Measurements from ENCODE around the gene SETD5. TPM values are rescaled to one million over a fixed set of nuclear protein-coding genes. Genes with fewer than 3 reads are reported as not detected.

Gene SETD5
- total RNA-seq, 2 experiments from 2014 or later: 118 to 128 TPM

DNA sequence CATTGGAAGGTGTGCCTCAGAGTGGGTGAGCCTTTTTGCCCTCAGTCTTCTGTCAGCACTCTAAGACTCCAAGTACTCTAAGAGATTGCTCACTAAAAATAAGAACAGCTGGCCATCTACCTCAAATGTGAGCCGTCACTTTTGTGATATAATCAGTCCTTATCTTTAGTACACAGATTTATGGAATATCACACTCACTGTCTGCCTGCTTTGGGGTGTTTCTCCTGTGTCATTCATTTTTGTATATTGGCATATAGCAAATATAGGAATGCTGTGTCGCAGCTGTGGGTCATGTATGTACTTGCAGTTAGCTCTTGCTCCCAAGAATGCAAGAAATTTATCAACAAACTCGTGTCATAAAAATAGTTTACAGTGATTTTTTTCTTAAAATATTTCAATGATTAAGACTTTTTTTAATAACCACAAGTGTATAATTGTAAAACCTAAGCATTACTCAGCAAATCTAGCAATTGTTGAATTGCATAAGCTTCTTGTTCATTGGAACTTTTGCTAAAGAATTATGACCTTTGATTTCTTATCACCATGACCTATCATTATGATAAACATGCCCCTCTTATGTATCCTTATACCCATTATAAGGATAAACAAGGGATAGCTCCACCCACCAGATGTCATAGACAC, 18.8 kb downstream of the SETD5 start:
- Mint-ChIP-seq H3K36me3 (ENCODE audit: low read depth) (peaks cover 22% of the 10 kb centered on the region), H3K4me1 (ENCODE audit: low read depth) (peaks cover 58% of the 10 kb centered on the region), H3K27ac (peak overlapping the region; percentile 19), H3K27me3 (no peaks in the 10 kb centered on the region), H3K4me3 (no peak overlapping the region), H3K9me3 (peaks cover 2% of the 10 kb centered on the region)
- ChIA-PET CTCF (interaction anchor here (0.8 to 1.9 kb wide), 6 partner anchors 9 to 87 kb away, joined by 3 to 7 read pairs (median 4); no protein-coding TSS in a partner anchor), POLR2A (interaction anchor here (1.6 to 2.3 kb wide), 3 partner anchors 14 to 55 kb away, joined by 3 to 20 read pairs (median 10); partner anchors contain the start of gene SETD5)
- TF ChIP-seq, protein P1, sequence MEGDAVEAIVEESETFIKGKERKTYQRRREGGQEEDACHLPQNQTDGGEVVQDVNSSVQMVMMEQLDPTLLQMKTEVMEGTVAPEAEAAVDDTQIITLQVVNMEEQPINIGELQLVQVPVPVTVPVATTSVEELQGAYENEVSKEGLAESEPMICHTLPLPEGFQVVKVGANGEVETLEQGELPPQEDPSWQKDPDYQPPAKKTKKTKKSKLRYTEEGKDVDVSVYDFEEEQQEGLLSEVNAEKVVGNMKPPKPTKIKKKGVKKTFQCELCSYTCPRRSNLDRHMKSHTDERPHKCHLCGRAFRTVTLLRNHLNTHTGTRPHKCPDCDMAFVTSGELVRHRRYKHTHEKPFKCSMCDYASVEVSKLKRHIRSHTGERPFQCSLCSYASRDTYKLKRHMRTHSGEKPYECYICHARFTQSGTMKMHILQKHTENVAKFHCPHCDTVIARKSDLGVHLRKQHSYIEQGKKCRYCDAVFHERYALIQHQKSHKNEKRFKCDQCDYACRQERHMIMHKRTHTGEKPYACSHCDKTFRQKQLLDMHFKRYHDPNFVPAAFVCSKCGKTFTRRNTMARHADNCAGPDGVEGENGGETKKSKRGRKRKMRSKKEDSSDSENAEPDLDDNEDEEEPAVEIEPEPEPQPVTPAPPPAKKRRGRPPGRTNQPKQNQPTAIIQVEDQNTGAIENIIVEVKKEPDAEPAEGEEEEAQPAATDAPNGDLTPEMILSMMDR (IDR thresholded peaks at IDR 0.05): no peak
- intact Hi-C loops (cut with micrococcal nuclease): no loop called here
- no peak for DNase-seq
- ATAC-seq: no peak

DNA sequence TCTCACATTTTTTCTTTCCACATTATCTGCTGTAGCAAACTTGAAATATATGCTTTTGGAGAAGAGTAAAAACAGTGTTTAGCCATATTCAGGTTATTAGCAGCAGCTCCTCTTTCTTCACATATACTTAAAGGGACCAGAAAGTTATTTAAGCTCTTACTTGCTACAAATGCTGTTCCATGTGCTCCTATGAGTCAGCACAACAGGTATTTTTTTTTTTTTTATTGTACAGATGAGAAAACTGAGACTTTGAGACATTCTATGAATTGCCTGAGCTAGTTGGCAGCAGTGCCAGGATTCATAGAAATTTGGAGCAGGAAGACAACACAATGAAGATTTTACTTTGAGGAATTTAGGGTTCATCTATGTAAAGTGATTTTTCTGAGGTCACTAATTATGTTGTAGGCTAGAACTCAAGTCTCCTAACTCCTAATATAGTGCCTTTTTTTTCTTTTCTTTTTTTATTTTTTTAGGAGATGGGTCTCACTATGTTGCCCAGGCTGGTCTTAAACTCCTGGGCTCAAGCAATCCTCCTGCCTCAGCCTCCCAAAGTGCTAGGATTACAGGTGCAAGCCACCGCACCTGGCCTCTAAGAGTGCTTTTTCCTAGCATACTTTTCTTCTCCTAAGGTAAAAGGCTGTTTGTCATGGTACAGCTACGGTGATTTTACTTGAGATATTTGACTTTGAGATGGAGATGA, 23.6 kb downstream of the SETD5 start:
- CTCF ChIA-PET: interaction anchor here (0.6 to 2.4 kb wide), 7 partner anchors 18 to 68 kb away, joined by 3 to 9 read pairs (median 3); partner anchors contain the start of genes SETD5 and THUMPD3
- intact Hi-C loops (cut with micrococcal nuclease): loop anchor here (10.0 kb wide), 1 partner anchor 66 kb away; no protein-coding TSS in a partner anchor

DNA sequence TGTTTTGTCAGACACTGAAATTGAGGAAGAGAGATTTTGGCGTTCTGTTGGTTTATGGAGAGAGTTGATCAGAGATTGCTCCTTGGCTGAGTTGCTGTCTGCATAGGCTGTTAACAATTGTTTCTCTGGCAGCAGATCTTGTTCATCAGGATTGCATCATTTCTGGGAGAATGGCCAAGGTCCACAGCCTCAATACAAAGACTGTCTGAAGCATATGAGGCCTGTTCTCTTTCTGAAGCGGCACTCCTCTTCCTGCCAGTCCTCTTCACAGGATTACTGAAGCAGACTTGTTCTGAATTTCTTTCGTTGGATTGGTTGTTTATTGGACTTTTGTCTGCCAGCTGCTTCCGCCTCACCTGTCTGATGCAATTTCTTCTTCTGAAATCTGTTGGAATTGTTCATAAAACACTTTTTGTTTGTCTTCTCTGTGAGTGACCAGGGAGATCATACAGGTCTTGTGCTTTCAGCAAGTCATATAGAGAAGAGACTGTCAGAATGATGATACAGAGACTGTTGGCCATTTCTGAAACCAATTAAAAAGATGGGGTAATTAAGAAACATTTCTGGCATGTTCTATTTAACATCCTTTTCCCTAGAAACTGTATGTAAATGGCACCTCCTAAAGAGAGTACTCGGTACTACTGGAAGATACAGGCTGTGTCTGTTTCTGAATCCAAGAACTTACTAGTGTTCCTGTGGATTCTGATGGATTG, 25.5 kb downstream of the SETD5 start:
- TF ChIP-seq, protein P1 (IDR thresholded peaks at IDR 0.05): peak; percentile 51
- peak; percentile 78 for ATAC-seq
- DNase-seq: peak; percentile 27
- Mint-ChIP-seq H3K4me3 (no peak overlapping the region), H3K27me3 (no peaks in the 10 kb centered on the region), H3K4me1 (ENCODE audit: low read depth) (peaks cover 45% of the 10 kb centered on the region), H3K27ac (peak overlapping the region; percentile 88), H3K9me3 (no peaks in the 10 kb centered on the region), H3K36me3 (ENCODE audit: low read depth) (peaks cover 26% of the 10 kb centered on the region)
- intact Hi-C loops (cut with micrococcal nuclease): loop anchor here (10.0 kb wide), 1 partner anchor 68 kb away; no protein-coding TSS in a partner anchor
- CTCF ChIA-PET: interaction anchor here (0.6 to 1.2 kb wide), 4 partner anchors 18 to 29 kb away, joined by 3 to 4 read pairs (median 3); no protein-coding TSS in a partner anchor
- POLR2A ChIA-PET: interaction anchor here (2.7 kb wide), 1 partner anchor 25 kb away, joined by 15 read pairs; the partner anchor contains the start of gene SETD5

More for the DNA sequence above, 23.6 kb downstream of the SETD5 start:
- POLR2A ChIA-PET: interaction anchor here (2.7 kb wide), 1 partner anchor 24 kb away, joined by 15 read pairs; the partner anchor contains the start of gene SETD5
- Mint-ChIP-seq H3K4me1 (ENCODE audit: low read depth) (peaks cover 52% of the 10 kb centered on the region), H3K27ac (peak overlapping the region; percentile 81), H3K36me3 (ENCODE audit: low read depth) (peaks cover 21% of the 10 kb centered on the region), H3K27me3 (no peaks in the 10 kb centered on the region), H3K9me3 (no peaks in the 10 kb centered on the region), H3K4me3 (no peak overlapping the region)
- DNase-seq: no peak
- ATAC-seq: peak; percentile 35
- TF ChIP-seq, protein P1 (IDR thresholded peaks at IDR 0.05): no peak

DNA sequence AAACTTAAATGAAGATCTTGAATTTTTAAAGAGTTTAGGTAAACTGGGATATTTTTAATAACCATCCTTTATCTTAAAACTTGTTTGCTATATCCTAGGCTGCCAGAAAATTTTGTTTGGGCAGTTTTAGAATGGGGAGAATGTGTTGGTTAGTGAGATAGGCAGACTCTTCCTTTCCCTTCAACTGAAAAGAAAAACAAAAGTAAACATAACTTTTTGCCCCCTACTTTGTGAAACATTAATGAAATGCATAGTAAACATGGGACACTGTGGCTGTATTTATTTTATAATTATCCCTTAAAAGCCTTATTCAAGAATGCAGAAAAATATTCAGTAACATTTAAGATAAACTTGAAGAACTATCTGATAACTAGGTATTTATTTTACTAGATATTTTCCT, 31.0 kb downstream of the SETD5 start:
- peaks cover 52% of the 10 kb centered on the region for H3K36me3 Mint-ChIP-seq (ENCODE audit: low read depth)
- H3K4me1 Mint-ChIP-seq (ENCODE audit: low read depth): peaks cover 10% of the 10 kb centered on the region
- POLR2A ChIA-PET: interaction anchor here (1.0 to 1.1 kb wide), 2 partner anchors 10 to 32 kb away, joined by 3 to 4 read pairs; no protein-coding TSS in a partner anchor
- ATAC-seq: no peak
- no peak overlapping the region for H3K27ac Mint-ChIP-seq
- intact Hi-C loops (cut with micrococcal nuclease): loop anchor here (10.0 kb wide), 1 partner anchor 74 kb away; no protein-coding TSS in a partner anchor
- no peaks in the 10 kb centered on the region for H3K27me3 Mint-ChIP-seq
- H3K4me3 Mint-ChIP-seq: no peak overlapping the region
- DNase-seq: no peak
- H3K9me3 Mint-ChIP-seq: no peaks in the 10 kb centered on the region
- CTCF ChIA-PET: interaction anchor here (1.1 kb wide), 1 partner anchor 75 kb away, joined by 3 read pairs; no protein-coding TSS in a partner anchor
- TF ChIP-seq, protein P1 (IDR thresholded peaks at IDR 0.05): no peak
